Activated CD8-positive, alpha-beta memory T cell treated with anti-CD3 and anti-CD28 coated beads, Interleukin-2, amount 50 U/mL, for 24 hours (primary cell): ENCODE data around the gene MLX.

ENCODE experiments used
- DNase-seq: peaks from one replicate; pipeline ENCODE4 v3.0.0-alpha.2; 2020; ENCODE audit errors: extremely low read depth

MLX gene, protein sequence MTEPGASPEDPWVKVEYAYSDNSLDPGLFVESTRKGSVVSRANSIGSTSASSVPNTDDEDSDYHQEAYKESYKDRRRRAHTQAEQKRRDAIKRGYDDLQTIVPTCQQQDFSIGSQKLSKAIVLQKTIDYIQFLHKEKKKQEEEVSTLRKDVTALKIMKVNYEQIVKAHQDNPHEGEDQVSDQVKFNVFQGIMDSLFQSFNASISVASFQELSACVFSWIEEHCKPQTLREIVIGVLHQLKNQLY

DNA sequence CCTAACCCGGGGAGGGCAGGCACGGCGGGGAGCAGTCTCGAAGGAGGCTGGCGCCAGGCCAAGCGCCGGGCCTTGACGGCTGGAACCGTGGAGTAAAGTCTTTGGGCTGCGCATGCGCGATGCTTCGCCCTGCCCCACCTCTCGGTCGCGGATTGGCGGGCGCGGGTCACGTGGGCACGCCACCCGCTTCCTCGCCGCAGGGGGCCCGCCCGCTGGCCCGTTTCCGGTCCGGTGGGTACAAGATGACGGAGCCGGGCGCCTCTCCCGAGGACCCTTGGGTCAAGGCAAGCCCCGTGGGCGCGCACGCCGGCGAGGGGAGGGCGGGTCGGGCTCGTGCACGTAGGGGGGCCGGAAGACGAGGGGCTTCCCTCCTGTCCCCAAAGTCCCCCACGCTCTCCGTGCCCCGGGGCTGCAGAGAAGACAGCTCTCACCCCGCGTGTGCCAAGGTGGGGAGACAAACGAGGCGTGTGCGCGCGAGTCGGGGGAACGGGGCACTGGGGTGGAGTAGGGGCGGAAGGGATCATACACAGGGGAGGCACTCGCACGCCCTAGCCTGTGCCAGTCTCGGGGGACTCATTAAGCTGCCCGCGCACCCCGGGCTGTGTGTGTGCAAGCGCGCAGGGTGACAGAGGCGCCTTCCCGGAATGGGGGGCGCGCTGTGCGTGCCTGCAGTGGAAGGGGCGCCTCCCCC is at the start of gene MLX:
Gene MLX (plus strand): TSS at position 218 of the 691 bp plus-strand sequence. CDS start 25 bp downstream, at position 243.
- peak; percentile 76 for DNase-seq

DNA sequence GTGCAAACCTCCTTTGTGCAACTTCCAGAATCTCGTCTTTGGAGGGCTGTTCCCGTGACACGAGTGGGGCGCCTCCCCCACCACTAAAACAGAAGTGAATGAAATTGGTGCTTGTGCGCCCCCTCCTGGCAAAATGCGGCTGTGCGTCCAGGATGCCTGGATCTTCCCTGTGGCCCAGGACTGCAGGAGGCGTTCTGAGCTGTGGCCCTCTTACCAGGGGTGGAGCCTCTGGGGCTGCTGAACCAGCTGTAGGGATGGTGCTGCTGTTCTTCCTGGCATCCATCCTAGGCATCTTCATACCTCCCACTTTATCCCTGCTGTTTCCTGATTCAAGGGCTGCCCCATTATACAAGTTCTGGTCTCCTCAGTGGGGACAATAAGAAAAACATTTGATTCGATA is 49.4 kb upstream of the MLX start:
- peak; percentile 59 for DNase-seq

DNA sequence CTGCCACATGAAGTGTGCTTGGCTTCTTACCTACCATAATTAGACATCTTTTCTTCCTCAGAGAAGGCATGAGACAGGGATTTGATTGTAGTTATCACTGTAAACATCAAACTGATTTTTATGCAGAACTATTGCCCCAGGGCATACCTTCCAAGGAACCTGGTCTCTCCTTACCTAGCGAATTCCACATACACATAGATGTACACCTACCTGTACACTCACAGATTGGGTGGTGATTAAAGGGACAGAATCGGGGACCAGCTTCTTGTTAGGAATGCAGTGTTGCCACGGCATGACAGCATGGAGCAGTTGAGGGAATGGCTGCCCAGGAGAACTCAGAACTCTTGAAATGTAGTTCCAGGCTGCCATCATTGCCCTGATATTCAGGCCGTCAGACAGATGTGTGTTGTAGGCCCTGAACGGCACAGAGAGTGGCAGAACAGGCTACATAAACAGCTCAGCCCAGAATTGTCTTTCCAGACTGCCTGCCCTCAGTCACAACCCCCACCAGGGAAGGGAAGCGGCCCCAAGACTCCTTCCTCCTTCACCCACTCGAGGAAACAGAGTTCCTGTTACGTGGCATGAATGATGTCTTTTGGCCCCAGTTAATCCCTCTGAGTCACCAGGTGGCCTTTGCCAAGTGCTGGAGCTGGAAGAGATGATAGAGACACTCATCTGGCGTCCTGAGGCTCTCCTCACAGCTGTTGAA is 48.7 kb upstream of the MLX start:
- no peak for DNase-seq

DNA sequence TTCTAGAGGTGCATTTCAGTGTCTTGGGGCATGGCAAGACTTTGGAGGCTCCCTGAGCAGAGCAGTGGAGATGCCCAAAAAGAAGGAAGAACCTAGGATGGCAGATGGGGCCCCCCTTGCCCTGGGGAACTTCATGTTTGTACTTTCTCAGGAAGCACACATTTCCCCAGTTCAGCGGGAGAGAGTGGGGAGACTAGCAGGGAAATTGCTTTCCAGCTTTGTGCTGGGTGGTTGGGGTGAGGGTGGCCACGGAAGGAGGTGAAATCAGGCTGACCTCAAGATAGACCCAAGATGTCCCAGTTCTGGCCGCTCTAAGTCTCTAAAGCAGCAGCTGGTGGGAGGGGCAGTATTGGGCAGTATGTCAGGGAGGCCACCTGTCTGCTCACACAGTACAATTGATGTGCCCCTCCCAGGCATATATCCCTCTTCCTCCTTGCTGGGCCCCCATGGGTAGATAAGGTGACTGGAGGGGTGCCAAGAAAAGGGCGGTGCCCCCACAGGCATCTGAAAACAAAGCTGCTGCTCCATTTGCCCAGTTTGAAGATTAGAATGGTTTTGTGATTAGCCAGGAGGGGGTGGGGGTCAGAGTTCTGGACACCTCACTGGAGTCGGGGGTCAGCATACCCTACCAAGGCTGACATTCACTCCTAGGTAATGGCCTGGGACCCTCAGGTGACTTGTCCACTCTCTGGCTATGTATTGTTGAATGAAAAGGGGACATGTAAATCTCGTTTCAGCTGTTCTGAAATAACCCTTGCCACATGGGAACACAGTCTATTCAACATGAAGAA is 48.0 kb upstream of the MLX start:
- DNase-seq, result no peak

DNA sequence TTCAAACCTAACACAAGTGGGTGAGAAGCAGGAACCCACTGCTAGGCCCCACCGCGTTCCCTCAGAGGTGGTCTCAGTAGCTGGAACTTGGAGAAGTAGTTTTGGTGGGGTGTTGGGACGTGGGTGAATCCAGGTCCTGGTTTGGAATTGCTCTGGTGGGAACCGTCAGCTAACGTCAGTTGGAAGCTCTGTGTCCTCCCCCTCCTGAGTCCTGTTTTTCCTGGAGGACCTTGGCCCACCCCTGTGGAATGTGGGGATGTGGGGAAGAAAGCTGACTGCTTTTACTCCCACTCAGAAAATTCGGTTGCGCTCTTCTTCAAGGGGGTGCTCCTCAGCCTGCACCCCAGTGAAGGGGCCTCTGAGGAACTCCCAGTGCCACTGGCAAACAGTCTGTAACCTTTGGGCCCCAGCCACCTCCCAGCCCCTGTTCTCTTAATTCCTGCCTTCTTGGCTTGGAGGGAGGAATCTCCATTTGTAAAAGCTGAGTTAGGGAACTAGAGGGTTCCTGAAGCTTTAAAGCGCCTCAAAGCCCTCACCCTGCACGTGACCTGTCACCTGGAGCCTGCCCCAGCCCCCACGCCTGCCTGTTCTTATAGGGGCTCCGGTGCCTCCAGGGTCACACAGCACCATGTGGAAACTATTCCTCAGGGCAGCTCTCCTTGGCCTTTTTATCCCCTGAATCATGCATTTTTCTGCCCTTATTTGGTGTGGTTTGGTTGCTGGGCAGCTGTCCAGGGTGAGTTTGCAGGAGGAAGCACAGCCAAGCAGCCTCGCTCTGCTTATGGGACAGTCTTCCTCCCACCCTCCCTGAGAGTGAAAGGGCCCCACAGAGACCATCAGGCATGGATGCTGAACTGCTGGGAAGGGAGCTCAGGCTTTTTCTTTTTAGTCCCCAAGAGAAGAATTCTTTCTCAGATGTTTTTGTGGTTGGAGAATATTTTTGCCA is 47.1 kb upstream of the MLX start:
- DNase-seq, result no peak

DNA sequence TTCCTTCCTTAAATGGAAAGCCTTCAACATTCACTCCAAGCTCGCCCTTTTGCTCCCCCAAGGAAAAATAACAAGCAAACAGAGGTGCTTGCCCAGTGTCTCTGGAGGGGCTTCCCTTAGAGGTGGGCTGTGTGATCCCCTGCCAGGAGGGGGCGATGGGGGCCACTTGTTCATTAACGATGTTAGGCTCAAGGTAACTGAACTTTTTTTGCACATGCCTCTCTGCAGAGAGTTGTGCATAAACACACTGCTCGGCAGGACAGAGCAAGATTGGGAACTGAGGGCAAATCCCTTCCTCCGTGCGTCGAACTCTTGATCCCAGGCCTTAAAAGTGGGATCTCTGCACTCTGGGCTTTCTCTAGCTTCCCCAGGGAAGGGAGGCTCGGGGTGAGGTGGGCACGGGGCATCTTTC is 46.4 kb upstream of the MLX start:
- DNase-seq, result no peak

DNA sequence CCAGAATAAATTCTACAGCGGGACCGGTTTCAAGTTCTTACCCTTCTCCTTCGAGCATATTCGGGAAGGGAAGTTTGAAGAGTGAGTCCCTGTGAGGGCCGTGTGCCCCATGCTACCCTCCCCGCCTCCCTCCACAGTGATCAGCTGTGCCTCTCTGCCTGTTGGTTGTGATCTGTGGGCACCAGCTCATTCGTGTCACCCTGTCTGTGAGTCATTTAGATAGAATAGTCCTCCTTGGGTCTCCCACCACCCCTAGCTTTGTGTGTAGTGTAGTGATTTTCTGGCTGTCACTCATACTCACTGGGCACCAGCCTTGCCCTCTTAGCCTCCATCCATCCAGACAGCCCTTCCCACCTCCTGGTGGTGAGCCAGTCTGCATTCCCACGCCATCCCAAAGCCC is 45.9 kb upstream of the MLX start:
- DNase-seq, result no peak

DNA sequence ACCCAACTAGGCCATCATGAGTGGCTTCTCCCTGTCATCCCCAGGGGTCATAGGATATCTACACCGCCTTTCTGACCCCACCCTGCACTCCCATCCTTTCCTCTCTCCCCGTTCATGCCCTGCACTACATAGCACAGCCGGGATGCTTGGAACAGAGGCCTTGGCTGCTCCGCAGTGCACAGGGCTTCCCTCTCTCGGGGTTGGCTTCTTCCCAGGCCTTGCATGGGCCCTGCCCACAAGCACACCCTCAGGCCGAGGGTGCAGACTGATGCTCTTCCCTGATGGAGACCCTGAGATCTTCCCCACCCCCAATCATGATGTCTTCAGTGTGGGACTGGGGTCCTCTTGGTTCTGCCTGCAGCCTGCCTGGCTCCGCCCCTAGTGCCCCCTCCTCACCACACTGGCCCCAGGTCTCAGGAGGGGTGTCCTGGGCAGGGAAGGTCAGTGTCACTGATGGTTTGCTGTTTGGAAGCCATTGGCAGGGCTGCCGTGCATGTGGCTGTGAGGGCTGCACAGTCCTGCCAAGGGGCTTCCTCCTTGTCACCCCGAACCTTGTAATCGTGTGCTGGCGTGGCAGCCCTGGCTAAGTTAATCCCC is 45.1 kb upstream of the MLX start:
- DNase-seq, result no peak

DNA sequence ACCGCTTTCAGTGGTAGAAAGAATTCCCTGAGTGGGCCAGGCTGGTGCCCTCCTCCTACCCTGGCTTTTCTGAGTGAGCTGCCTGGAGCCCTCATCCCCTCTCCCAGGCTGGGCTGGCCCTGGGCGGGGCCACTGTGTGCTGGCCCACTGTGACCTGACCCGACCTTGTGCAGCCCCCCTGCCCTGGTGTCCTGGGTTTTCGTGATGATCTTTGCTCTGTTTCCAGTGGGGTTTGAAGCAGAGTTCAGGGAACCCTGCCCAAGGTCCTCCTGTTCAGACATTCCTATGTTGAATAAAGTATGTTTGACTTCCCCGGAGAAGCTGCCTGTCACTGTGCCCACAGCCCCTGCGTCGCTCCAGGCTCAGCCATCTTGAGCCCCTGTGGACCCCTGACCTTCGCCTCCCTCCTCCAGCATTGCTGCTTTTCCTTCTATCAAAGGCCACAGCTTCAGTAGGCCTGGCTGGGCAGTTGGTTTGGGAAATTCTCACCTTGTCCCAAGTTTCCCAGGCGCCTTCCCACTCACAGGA is 44.6 kb upstream of the MLX start:
- no peak for DNase-seq

DNA sequence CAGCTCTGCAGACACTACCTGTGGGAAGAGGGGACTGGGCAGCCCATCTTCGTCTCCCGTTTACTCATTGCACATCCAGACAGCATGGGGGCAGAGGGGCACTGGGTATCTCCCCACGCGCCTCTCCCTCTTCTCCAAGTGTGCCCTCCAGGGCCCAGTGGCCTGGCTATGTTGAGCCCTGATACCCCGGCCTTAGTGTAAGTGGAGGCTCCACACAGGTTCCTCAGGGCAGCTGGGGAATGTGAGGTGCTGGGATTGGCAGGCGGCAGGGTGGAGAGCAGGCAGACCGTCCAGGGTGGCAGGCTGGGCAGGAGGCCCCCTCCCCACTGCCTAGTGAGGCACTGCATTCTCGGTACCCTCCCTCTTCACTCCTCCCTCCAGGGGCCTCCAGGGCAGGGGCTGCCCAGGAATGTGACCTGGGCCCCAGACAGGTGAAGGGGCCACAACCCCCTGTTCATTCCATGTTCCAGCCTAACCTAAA is 44.1 kb upstream of the MLX start:
- no peak for DNase-seq

DNA sequence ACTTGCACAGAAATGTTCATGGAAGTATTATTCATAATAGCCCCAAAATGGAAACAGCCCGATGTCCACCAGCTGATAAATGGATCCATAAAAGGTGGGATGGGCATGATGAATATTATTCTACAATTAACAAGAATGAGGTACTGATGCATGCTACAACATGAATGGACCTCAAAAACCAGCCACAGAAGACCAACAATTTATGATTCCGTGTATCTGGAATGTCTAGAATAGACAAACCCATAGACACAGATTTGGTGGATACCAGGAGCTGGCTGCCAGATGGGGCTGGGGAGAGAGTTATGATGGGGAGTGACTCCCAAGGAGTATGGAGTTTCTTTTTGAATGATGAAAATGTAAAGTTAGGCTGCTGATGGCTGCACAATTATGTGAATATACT is 41.7 kb upstream of the MLX start:
- DNase-seq, result no peak

DNA sequence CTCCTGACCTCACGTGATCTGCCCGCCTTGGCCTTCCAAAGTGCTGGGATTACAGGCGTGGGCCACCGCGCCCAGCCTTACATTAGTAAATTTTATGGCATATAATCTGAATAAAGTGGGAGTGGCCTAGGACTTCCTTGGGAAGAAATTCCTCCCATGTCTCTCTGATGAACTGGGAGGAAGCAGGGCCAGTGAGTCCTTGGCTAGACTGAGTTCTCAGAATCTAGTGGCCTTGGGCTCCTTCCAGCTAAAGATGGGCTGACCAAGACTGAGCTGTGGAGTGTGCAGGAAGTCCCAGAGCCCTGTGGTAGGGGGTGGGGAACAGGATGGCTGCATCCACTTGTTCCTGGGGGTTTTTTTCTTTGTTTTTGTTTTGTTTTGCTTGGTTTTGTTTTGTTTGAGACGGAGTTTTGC is 40.9 kb upstream of the MLX start:
- DNase-seq, result no peak

DNA sequence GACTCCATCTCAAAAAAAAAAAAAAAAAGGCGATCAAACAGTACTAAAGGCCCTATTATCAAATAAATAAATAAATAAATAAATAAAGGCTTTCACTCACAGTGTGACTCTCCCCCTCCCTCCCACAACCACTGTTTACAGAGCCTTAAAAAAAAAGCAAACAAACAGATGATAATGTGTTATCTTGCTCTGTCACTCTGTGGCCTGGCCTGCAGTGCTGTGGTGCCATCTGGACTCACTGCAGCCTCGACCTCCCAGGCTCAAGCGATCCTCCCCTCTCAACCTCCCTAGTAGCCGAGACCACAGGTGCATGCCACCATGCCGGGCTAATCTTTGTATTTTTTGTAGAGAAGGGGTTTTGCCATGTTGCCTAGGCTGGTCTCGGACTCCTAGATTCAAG is 39.0 kb upstream of the MLX start:
- DNase-seq, result no peak

DNA sequence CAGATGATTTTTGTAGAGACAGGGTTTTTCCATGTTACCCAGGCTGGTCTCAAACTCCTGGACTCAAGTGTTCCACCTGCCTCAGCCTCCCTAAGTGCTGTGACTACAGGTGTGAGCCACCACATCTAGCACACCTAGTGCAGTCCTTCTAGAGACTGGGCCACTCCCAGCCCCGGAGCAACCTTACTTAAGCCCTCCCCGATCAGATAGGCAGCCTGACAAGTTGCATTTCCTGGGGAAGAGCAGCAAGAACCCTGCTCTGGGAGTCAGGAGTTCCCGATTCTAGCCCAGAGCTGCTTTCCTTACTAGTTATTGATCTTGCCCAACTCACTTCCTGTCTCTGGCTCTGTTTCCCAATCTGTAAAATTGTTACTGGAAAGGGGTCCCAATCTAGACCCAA is 37.8 kb upstream of the MLX start:
- no peak for DNase-seq

DNA sequence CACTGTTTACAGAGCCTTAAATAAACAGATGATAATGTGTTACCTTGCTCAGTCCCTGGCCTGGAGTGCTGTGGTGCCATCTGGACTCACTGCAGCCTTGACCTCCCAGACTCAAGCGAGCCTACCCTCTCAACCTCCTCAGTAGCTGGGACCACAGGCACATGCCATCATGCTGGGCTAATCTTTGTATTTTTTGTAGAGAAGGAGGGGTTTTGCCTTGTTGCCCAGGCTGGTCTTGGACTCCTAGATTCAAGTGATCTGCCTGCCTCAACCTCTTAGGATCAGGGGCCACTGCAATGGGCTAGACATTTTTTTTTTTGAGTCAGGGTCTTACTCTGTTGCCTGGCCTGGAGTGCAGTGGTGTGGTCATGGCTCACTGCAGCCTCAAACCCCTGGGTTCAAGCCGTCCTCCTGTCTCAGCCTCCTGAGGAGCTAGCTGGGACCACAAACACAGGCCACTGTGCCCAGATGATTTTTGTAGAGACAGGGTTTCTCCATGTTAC is 35.9 kb upstream of the MLX start:
- DNase-seq, result no peak

DNA sequence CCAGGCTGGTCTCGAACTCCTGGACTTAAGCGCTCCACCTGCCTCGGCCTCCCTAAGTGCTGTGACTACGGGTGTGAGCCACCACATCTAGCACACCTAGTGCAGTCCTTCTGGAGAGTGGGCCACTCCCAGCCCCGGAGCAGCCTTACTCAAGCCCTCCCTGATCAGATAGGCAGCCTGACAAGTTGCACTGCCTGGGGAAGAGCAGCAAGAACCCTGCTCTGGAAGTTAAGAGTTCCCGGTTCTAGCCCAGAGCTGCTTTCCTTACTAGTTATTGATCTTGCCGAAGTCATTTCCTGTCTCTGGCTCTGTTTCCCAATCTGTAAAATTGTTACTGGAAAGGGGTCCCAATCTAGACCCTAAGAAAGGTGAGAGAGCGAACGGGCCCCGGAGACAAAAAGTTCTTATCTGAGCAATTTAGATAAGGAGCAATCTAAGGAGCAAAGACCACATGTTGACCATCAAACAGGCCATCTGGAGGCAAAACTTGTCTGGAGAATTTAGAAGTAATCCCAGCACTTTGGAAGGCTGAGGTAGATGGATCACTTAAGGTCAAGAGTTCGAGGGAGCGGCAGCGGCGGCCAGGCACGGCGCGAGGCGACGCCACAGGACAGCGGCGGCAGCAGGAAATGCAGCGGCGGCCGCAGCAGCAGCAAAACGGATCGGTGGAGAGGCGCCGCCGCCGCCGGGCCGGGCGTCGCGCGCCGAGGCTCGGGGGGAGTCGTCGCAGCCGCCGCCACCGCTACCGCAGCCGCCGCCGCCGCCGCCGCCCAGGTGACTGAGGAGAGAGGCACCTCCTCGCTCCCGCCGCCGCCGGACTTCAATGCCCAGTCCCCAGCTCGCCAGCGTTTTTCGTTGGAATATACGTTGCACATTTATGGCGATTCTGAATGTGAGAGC is 35.2 kb upstream of the MLX start:
- DNase-seq, result no peak

DNA sequence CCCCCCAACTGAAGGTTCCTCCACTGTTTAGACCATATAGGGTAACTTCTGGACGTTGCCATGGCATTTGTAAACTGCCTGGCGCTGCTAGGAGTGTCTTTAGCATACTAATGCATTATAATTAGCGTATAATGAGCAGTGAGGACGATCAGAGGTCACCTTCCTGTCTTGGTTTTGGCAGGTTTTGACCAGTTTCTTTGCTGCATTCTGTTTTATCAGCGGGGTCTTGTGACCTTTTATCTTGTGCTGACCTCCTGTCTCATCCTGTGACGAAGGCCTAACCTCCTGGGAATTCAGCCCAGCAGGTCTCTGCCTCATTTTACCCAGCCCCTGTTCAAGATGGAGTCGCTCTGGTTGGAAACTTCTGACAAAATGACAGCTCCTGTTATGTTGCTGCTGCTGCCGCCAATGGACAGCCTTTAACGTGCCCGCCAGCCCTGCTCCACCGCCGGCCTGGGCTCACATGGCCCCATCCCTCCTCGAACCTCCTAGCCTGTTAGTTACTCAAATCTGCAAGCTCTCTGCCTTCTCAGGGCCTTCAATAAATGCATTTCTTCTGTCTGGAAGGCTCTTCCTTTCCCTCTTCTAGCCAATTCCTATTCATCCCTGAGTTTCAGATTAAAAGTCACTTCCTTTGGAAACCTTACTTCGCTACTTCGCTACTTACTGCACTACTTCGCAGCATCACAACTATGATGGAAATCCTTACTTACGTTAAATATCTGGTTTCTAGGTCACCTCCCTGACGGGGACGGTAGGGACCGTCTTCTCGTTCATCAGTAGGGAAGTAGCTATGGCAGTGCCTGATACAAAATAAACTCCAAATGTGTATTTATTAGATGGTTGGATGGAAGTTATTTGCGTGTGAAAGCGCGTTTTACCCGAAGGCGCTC is 31.5 kb upstream of the MLX start:
- DNase-seq, result no peak

DNA sequence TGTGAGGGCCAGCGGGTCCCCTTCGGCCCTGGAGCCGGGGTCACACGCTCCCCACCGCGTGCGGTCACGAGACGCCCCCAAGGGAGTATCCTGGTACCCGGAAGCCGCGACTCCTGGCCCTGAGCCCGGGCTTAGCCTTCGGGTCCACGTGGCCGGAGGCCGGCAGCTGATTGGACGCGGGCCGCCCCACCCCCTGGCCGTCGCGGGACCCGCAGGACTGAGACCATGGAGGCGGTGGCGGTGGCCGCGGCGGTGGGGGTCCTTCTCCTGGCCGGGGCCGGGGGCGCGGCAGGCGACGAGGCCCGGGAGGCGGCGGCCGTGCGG is 30.9 kb upstream of the MLX start, which contains the start of gene NAGLU:
Gene NAGLU (plus strand): TSS at position 194 of the 324 bp plus-strand sequence. CDS start 32 bp downstream, at position 226.
- peak; percentile 63 for DNase-seq
